HepG2 (cell line): ENCODE data around the gene PRM2. TPM values are rescaled to one million over a fixed set of nuclear protein-coding genes. Genes with fewer than 3 reads are reported as not detected.

Experiments used
- ARHGAP35 ChIP-seq: sonication (generic); formaldehyde crosslinking; IDR thresholded peaks from 2 replicates; pipeline ENCODE4 v1.9.0; 2022; ENCODE audit warnings: mild to moderate bottlenecking, inconsistent platforms, moderate library complexity, missing genetic modification reagents, borderline replicate concordance
- ATF7 ChIP-seq, 2 experiments: fragments of 450-650 bp in 1 of 2; sonication (generic) in 1 of 2; formaldehyde crosslinking in 1 of 2; IDR thresholded peaks; 2 replicates each; pipeline versions ENCODE4 v1.4.0 to v1.6.1; 2016 to 2020; ENCODE audit warnings: antibody characterized with exemption in 1 of 2, mild to moderate bottlenecking in 1 of 2, missing genetic modification reagents in 1 of 2
- CEBPB ChIP-seq: IDR thresholded peaks from 2 replicates; pipeline ENCODE4 v1.6.1; 2011; ENCODE audit warnings: low read depth, low read length, improper control_type of control experiment, borderline replicate concordance
- FOXA1 ChIP-seq, 2 experiments: fragments of 450-650 bp in 1 of 2; sonication (generic) in 1 of 2; formaldehyde crosslinking in 1 of 2; IDR thresholded peaks; 2 replicates each; pipeline versions ENCODE4 v1.4.0 to v1.6.1; 2016 to 2020; ENCODE audit warnings: missing genetic modification reagents in 1 of 2
- HINFP ChIP-seq: sonication (generic); formaldehyde crosslinking; IDR thresholded peaks from 2 replicates; pipeline ENCODE4 v1.4.0; 2020; ENCODE audit warnings: low read depth, mild to moderate bottlenecking, missing genetic modification reagents
- MIER3 ChIP-seq: IDR thresholded peaks from 2 replicates; pipeline ENCODE4 v1.6.1; 2016; ENCODE audit warnings: missing compliant biosample characterization, borderline replicate concordance
- NRL ChIP-seq: sonication (generic); formaldehyde crosslinking; IDR thresholded peaks from 2 replicates; pipeline ENCODE4 v1.5.0; 2020; ENCODE audit warnings: missing genetic modification reagents, mild to moderate bottlenecking, moderate library complexity, borderline replicate concordance
- POLR2AphosphoS2 ChIP-seq: IDR thresholded peaks from 2 replicates; pipeline ENCODE4 v1.6.1; 2011; ENCODE audit warnings: low read depth, low read length, improper control_type of control experiment
- SALL1 ChIP-seq: sonication (generic); formaldehyde crosslinking; IDR thresholded peaks from 2 replicates; pipeline ENCODE4 v1.8.0; 2022; ENCODE audit warnings: mild to moderate bottlenecking, missing genetic modification reagents
- SNAI1 ChIP-seq: sonication (generic); formaldehyde crosslinking; IDR thresholded peaks from 2 replicates; pipeline ENCODE4 v1.5.0; 2020; ENCODE audit warnings: mild to moderate bottlenecking, missing genetic modification reagents, borderline replicate concordance
- TEAD3 ChIP-seq: optimal IDR thresholded peaks from 2 replicates; pipeline ENCODE3; 2016; ENCODE audit warnings: borderline replicate concordance
- TEF ChIP-seq: sonication (generic); formaldehyde crosslinking; IDR thresholded peaks from 2 replicates; pipeline ENCODE4 v1.5.0; 2020; ENCODE audit warnings: missing genetic modification reagents
- ZBTB2 ChIP-seq: sonication (generic); formaldehyde crosslinking; IDR thresholded peaks from 2 replicates; pipeline ENCODE4 v1.8.0; 2022; ENCODE audit warnings: low read depth, missing genetic modification reagents
- ZMYM2 ChIP-seq: sonication (generic); formaldehyde crosslinking; IDR thresholded peaks from 2 replicates; pipeline ENCODE4 v1.8.0; 2022; ENCODE audit warnings: mild to moderate bottlenecking, missing genetic modification reagents
- ZMYM4 ChIP-seq: sonication (generic); formaldehyde crosslinking; IDR thresholded peaks from 2 replicates; pipeline ENCODE4 v1.8.1; 2023; ENCODE audit warnings: mild to moderate bottlenecking, missing genetic modification reagents
- ZNF589 ChIP-seq: sonication (generic); formaldehyde crosslinking; conservative IDR thresholded peaks from 2 replicates; pipeline ENCODE4 v1.8.0; 2022; ENCODE audit warnings: mild to moderate bottlenecking, moderate library complexity, missing genetic modification reagents
- ZNF598 ChIP-seq: sonication (generic); formaldehyde crosslinking; IDR thresholded peaks from 2 replicates; pipeline ENCODE4 v1.5.1; 2020; ENCODE audit warnings: mild to moderate bottlenecking, missing genetic modification reagents, borderline replicate concordance
- ZNF687 ChIP-seq: sonication (generic); formaldehyde crosslinking; IDR thresholded peaks from 2 replicates; pipeline ENCODE4 v1.5.1; 2020; ENCODE audit warnings: mild to moderate bottlenecking, missing genetic modification reagents, moderate library complexity
- ZNF746 ChIP-seq: sonication (generic); formaldehyde crosslinking; IDR thresholded peaks from 2 replicates; pipeline ENCODE4 v1.8.0; 2022; ENCODE audit warnings: mild to moderate bottlenecking, missing genetic modification reagents
- ZNF761 ChIP-seq: sonication (generic); formaldehyde crosslinking; conservative IDR thresholded peaks from 2 replicates; pipeline ENCODE4 v1.4.0; 2020; ENCODE audit warnings: mild to moderate bottlenecking, missing genetic modification reagents
- ZZZ3 ChIP-seq: sonication (generic); formaldehyde crosslinking; IDR thresholded peaks from 2 replicates; pipeline ENCODE4 v1.4.0; 2020; ENCODE audit warnings: missing genetic modification reagents, mild to moderate bottlenecking, borderline replicate concordance
- polyA plus RNA-seq, 8 experiments: library from polyadenylated mRNA; depleted of rRNA in 3 of 8; stranded (reverse) in 7 of 8; unstranded in 1 of 8; fragments of >200 nt; fragmentation: Illumina TruSeq in 4 of 8; extraction: Trizol in 4 of 8; gene quantifications; 2 replicates each; pipeline versions ENCODE4 v1.2.1 to v1.2.3, GENCODE V29; 2011 to 2016; ENCODE audit warnings: low read depth in 4 of 8, missing spikeins in 1 of 8, mixed read lengths in 1 of 8; ENCODE audit not compliant: insufficient read depth in 1 of 8
- total RNA-seq, 5 experiments: library from RNA; depleted of rRNA; stranded (reverse); fragments of >200 nt; fragmentation: Illumina TruSeq; extraction: Trizol; gene quantifications; 2 replicates each; pipeline ENCODE4 v1.2.3, GENCODE V29; 2016; ENCODE audit warnings: low read depth in 1 of 5

Gene PRM2
- total and polyA plus RNA-seq, 2 of the 13 experiments (the other 11 are each of a cell fraction or from before 2014, with no cell fraction given), result 0.54 TPM; not detected in 1

GRCh38 chr16:11299865-11300559 lies 23.7 kb upstream of the PRM2 start (continued):
- TF ChIP-seq TEAD3 (CRISPR knock-in tag) (no peak), POLR2AphosphoS2 (no peak), TEF (no peak), ZNF746 (no peak), MIER3 (CRISPR knock-in tag) (0 out of 2 replicates have a peak, but pooled peaks have one; percentile 40), SALL1 (CRISPR knock-in tag) (peak; percentile 62), ZNF761 (CRISPR knock-in tag) (no peak), HINFP (CRISPR knock-in tag) (no peak), ZNF687 (CRISPR knock-in tag) (peak; percentile 72), ATF7 (IDR thresholded peaks at IDR 0.05) (no peak), ATF7 (CRISPR knock-in tag; IDR thresholded peaks at IDR 0.05) (no peak), ARHGAP35 (0 out of 2 replicates have a peak, but pooled peaks have one; percentile 25), ZNF598 (CRISPR knock-in tag) (0 out of 2 replicates have a peak, but pooled peaks have one; percentile 53), ZBTB2 (no peak), ZMYM2 (CRISPR knock-in tag) (no peak), ZMYM4 (CRISPR knock-in tag) (no peak), SNAI1 (CRISPR knock-in tag) (no peak), NRL (CRISPR knock-in tag) (0 out of 2 replicates have a peak, but pooled peaks have one; percentile 20), CEBPB (no peak), FOXA1 (IDR thresholded peaks at IDR 0.05) (no peak), FOXA1 (CRISPR knock-in tag; IDR thresholded peaks at IDR 0.05) (0 out of 2 replicates have a peak, but pooled peaks have one; percentile 12), ZNF589 (CRISPR knock-in tag) (no peak), ZZZ3 (CRISPR knock-in tag) (no peak)
